ENCODE data around the gene PPP1R9B.

DNA sequence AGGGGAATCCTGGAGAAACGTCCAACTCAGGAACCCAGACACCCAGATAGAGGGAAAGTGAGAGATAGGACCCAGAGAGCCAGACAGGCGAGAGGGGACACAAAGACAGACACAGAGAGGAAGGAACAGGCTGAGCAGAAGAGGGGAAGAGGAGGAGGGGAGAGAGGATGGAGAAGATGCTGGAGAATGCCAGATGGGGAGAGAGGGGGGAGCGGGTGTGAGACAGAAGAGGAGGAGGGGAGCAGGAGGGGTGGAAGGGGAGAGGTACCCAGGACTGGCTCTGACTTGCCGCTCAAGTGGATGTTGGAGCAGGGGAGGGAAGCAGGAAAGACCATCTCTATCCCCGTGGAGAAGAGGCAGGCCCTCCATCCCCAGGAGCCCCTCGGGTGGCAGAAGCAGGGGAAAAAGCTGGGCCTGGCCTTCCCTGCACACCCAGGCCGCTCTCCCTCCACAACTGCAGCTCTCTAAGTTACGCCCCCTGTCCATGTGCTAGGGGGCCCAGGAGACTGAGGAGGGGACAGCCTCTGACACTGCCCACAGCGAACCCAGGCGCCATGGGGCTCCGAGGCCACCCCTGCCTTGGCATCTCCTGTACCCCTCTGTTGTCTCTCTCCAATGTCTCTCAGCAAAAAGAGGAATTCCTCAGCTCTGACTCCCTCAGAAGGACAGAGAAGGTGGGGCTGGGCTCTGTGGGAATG is 4.8 kb downstream of the PPP1R9B start:
- TF ChIP-seq, protein P1, sequence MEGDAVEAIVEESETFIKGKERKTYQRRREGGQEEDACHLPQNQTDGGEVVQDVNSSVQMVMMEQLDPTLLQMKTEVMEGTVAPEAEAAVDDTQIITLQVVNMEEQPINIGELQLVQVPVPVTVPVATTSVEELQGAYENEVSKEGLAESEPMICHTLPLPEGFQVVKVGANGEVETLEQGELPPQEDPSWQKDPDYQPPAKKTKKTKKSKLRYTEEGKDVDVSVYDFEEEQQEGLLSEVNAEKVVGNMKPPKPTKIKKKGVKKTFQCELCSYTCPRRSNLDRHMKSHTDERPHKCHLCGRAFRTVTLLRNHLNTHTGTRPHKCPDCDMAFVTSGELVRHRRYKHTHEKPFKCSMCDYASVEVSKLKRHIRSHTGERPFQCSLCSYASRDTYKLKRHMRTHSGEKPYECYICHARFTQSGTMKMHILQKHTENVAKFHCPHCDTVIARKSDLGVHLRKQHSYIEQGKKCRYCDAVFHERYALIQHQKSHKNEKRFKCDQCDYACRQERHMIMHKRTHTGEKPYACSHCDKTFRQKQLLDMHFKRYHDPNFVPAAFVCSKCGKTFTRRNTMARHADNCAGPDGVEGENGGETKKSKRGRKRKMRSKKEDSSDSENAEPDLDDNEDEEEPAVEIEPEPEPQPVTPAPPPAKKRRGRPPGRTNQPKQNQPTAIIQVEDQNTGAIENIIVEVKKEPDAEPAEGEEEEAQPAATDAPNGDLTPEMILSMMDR (conservative IDR thresholded peaks at IDR 0.05; ENCODE audit: low read depth, low read length), result no peak
- no peak for TF ChIP-seq EZH2 (IDR thresholded peaks at IDR 0.05; ENCODE audit: borderline replicate concordance, low read depth, low read length, poor library complexity, severe bottlenecking)
